Measurements from ENCODE around the gene LCT.

DNA sequence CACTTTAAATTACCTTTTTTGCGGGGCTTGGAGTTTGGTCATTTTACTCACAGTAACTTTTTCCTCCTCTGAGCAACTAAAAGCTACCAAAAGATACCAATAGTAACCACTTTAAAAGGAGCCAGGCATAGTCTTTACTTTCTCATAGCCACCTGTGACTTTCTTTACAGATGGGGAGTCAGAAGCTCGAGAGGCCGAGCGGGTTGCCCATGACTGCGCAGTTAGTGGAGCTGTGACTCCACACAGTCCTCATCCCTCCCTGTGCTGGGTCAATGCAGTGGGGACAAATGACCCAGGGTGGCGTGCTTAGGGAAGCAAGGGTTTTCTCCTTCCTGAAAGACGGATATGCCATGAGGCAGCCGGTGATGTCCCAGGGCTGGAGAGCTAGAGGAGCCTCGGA lies 11.9 kb downstream of the LCT start:
- TF ChIP-seq RARB (CRISPR knock-in tag; IDR thresholded peaks at IDR 0.05) (no peak), CSDC2 (CRISPR knock-in tag; IDR thresholded peaks at IDR 0.05) (no peak), TSHZ2 (CRISPR knock-in tag; IDR thresholded peaks at IDR 0.05) (no peak), TCF4 (CRISPR knock-in tag; IDR thresholded peaks at IDR 0.05; ENCODE audit: borderline replicate concordance) (no peak), PPARA (CRISPR knock-in tag; IDR thresholded peaks at IDR 0.05; ENCODE audit: borderline replicate concordance) (no peak), GLIS3 (CRISPR knock-in tag; IDR thresholded peaks at IDR 0.05) (no peak), ZFP3 (CRISPR knock-in tag; IDR thresholded peaks at IDR 0.05) (no peak), CSRNP3 (CRISPR knock-in tag; IDR thresholded peaks at IDR 0.05) (no peak), ZFP30 (CRISPR knock-in tag; IDR thresholded peaks at IDR 0.05) (no peak), ARNTL (CRISPR knock-in tag; IDR thresholded peaks at IDR 0.05; ENCODE audit: borderline replicate concordance, low read depth) (no peak), ZNF70 (CRISPR knock-in tag; IDR thresholded peaks at IDR 0.05) (no peak)
- TF ChIP-seq, protein P1, sequence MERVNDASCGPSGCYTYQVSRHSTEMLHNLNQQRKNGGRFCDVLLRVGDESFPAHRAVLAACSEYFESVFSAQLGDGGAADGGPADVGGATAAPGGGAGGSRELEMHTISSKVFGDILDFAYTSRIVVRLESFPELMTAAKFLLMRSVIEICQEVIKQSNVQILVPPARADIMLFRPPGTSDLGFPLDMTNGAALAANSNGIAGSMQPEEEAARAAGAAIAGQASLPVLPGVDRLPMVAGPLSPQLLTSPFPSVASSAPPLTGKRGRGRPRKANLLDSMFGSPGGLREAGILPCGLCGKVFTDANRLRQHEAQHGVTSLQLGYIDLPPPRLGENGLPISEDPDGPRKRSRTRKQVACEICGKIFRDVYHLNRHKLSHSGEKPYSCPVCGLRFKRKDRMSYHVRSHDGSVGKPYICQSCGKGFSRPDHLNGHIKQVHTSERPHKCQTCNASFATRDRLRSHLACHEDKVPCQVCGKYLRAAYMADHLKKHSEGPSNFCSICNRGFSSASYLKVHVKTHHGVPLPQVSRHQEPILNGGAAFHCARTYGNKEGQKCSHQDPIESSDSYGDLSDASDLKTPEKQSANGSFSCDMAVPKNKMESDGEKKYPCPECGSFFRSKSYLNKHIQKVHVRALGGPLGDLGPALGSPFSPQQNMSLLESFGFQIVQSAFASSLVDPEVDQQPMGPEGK (CRISPR knock-in tag; IDR thresholded peaks at IDR 0.05; ENCODE audit: borderline replicate concordance): no peak
- TF ChIP-seq, protein P2, sequence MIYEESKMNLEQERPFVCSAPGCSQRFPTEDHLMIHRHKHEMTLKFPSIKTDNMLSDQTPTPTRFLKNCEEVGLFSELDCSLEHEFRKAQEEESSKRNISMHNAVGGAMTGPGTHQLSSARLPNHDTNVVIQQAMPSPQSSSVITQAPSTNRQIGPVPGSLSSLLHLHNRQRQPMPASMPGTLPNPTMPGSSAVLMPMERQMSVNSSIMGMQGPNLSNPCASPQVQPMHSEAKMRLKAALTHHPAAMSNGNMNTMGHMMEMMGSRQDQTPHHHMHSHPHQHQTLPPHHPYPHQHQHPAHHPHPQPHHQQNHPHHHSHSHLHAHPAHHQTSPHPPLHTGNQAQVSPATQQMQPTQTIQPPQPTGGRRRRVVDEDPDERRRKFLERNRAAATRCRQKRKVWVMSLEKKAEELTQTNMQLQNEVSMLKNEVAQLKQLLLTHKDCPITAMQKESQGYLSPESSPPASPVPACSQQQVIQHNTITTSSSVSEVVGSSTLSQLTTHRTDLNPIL (CRISPR knock-in tag; IDR thresholded peaks at IDR 0.05; ENCODE audit: low read depth): no peak
